HG02970 (cell line): ENCODE data around the gene PTPN1.

ENCODE experiments used
- ATAC-seq: cut with Tn5 transposase; IDR thresholded peaks from one replicate; pipeline ENCODE4 v1.9.1; 2021; ENCODE audit warnings: mild to moderate bottlenecking, moderate library complexity, moderate number of reproducible peaks; ENCODE audit not compliant: unreplicated experiment, low FRiP score

PTPN1 gene

DNA sequence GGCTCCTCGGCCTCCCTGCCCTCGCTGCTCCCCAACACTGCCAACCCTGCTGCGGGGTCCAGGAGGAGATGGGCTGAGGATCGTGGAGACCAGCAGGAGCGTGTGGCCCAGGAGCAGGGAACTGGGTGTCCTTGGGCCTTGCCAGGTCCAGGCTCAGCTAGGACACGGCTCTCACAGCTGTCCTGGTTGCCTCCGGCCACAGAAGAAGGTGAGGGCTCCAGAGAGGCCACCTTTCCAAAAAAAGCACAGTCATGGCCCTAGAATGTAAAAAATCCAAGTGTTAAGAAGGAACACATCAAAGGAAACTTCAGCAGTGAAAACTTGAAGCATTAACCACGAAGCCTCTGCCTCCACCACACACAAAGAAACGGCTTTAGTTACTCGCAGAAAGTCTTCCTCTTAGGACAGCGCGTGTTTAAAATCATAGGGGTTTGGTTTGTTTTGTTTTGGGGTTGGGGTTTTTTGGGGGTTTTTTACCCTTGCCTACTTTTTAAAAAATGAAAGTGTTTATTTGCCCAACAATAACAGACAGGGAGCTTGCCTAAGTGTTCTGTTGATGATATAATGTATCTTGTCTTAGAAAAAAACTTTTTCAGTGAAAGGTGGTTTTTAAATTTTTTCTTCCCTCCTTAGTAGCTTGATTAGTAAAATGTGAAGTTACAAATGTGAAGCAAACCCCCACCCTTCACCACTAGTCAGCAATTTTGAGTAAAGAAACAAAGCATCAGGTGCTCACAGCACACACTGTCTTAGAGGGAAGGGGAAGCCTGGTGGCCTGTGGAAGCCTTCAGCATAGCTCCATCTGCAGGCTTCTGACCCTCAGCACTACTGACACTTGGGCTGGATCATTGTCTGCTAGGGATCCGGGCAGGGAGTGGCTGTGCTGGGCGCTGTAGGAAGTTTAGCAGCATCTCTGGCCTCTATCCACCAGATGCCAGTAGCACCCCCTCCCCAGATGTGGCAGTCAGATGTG is 60.0 kb downstream of the PTPN1 start:
- ATAC-seq, result no peak

DNA sequence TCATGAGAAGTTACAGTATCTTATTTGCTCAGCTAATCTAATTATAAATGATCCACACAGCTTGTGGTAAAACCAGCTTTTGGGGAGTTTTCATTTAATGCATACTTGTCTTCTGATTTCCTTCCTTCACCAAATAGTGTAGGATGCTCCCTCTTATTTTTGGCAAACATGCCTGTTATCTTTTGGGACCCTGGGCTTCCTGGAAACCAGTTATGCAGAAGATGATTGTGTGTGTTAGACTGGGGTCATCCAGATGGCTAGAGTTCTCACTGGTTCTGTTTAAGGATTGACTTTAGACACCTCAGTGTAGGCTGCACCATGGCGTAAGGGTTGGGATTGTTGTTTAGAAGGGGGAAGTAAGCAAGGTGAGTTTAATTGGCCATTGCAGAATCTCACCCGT is 61.3 kb downstream of the PTPN1 start:
- no peak for ATAC-seq

DNA sequence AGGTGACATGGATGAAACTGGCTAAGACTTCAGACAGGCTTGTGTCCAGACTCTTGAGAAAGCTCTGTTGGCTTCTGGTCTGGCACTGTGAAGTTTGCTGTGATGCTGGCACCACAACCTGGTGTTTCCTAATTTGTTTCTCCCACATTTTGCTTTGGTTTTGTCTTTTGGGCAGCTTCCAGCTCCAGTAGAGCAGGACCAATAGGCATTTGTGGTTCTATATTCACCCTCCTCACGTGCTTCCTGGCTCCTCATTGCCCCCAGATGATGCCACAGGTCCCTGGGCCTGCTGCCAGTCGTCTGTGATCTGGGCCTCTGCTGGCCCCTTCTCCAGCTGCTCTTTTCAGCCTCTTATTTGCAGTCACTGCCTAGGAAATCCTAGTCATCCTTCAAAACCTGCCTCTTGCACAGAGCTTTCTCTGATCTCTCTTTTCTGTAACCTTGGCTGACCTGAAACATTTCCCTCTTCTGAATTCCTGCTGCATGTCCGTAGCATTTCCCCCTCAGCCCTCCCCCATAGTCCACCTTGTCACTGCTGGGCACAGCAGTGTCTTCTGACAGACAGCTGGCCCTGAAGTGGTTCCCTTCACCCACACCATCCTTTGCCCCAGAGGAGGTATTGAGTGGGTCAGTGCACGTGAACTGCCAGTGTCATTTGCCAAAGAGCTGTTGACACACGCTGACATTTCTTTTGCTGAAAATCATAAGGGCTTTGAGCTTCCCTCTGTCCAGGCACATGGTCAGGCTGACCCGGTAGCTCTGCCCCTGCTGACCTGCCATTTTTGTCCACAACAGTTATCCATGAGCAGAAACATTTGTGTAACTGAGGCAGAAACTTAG is 63.0 kb downstream of the PTPN1 start:
- ATAC-seq, result no peak

DNA sequence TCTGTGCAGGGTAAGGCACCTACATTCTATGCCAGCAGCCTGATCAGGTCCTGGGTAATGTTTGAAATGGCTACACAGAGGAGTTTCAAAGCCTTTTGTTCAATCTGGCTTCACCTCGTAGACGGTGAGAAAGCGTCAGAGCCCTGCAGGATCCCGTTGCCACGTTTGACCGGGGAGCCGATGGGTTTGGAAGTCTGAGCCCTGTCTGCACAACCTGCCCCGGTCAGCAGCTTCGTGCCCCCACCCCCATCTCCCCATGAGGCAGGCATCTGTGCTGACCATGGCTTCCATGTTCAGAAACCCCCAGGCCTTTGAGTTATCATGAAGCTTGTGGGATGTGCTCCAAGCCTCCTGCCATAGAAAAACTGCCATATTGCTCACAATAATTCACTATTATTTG is 63.9 kb downstream of the PTPN1 start:
- no peak for ATAC-seq

DNA sequence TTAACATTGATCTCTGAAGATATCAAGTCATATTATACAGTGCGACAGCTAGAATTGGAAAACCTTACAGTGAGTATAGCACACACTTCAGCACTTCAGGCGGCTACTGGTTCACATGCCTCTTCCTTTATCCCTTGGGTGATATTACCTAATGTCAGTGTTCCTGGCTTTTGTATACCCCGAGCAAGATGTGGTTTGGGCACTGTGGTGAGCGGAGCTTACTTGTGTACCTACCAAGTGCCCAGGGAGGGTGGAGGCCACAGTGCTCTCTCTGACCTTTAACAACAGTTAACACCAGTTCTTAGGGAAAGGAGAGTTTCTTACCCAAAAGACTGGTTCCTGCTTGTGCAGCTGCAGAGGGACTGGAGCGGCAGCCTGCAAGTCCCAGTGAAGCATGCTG is 64.4 kb downstream of the PTPN1 start:
- no peak for ATAC-seq

DNA sequence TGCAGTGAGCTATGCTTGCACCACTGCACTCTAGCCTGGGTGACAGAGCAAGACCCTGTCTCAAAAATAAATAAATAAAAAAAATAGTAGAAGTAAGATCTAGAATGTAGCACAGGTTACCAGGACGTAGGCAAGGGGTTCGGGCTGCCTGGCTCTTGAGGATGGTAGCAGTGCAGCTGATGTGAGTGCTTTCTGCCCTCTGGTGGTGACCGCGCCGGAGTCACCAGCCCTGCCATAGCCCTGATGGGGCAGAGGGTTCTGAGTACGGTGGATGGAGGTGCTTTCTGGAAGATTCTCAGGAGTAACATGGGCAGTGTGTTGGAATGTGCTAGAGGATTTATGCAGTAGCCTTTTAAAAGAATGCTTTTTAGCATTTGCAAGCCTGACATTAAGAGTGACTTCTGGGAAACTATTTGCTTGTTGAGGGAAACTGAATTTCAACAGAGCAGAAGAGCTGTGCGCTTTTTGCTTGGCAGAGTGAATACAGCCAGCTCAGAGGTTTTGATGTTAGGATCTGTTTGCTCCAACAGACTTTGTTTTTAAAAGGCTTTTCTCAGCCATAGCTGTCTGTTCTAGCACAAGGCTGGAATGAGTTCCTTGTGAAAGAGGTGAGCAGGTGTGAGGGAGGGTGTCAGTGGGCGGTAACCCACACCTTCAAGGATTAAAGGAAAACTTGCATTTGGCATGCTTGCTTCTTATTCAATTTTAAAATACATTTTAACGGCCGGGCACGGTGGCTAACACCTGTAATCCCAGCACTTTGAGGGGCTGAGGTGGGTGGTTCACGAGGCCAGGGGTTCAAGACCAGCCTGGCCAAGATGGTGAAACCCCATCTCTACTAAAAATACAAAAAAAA is 65.9 kb downstream of the PTPN1 start:
- no peak for ATAC-seq

DNA sequence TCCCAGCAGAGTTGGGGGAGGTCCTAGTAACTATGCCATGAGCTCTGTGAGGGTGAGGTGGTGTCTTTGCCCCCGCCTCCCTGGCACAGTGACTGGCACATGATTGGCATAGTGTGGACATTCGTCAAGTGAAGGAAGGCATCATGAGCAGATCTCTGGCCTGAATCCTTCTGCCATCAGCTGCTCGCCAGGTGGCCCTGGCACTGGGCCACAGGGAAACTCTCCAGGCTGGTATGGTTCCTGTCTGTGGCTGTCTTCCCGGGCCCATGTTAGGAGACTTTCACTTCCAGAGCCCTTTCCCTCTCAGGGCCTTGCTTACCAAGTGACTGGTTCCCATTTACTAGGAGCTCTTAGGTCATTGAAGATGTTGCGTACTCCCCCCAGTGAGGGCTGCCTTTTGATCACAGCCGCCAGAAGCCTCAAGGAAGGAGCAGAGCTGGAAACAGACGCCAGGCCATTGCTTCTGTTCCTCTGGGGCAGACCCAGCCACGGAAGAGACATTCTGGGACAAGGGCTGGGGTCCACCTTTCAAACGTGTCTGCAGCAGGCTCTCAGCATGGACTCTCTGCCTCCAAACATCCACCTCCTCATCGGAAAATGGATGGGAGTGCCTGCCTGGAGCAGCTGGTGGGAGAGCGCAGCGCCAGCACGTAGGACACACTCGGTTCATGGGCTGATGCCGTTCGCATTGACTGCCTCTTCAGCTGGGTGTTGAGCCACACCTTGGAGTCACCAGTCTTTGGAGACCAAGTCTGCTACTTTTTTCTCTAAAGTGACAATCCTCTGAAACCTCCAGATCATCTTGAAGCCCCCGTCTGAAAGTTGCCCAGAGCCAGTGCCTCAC is 67.2 kb downstream of the PTPN1 start:
- no peak for ATAC-seq

DNA sequence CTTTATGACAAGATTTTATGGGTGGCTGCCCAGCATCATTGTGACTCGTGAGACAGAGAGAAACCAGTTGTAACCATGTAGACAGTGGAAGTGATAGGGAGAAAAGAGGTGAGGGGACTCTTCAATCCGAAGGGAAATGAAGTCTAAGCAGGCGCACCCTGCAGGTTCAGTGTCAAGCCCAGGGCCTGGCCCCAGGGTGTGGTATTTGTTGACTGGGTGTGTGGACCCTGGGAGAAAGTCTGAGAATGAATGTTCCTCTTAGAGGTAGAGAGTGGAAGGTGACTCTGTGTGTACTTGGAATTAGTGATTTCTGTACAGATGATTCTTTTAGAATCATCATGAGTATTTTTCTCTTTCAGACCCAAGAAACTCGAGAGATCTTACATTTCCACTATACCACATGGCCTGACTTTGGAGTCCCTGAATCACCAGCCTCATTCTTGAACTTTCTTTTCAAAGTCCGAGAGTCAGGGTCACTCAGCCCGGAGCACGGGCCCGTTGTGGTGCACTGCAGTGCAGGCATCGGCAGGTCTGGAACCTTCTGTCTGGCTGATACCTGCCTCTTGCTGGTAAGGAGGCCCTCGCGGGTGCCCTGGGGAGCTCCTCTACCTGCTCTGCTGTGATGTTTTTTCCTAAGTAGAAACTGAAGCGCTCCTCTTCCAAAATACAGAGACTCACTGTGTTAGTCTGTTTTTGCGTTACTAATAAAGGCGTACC is 68.0 kb downstream of the PTPN1 start:
- ATAC-seq, result no peak

DNA sequence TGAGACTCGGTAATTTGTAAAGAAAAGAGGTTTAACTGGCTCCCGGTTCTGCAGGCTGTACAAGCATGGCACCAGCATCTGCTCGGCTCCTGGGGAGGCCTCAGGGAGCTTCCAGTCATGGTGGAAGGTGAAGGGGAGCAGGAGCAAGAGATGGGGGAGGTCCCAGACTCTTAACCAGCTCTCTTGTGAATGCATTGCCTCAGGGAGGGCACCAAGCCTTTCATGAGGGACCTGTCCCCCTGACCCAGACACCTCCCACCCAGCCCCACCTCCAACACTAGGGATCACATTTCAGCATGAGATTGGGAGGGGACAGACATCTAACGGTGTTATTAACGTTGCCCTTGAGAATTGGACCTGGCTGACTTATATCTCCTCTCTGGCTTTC is 68.6 kb downstream of the PTPN1 start:
- no peak for ATAC-seq

DNA sequence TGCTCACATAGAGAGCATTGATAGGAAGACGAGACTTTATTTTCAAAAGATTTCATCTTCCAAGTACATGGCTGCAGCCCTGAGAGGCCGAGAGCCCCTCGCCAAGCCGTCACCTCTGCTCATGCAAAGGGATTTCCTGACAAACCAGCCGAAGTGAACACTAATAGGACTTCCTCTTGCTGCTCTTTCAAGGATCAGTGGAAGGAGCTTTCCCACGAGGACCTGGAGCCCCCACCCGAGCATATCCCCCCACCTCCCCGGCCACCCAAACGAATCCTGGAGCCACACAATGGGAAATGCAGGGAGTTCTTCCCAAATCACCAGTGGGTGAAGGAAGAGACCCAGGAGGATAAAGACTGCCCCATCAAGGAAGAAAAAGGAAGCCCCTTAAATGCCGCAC is 69.3 kb downstream of the PTPN1 start:
- no peak for ATAC-seq

DNA sequence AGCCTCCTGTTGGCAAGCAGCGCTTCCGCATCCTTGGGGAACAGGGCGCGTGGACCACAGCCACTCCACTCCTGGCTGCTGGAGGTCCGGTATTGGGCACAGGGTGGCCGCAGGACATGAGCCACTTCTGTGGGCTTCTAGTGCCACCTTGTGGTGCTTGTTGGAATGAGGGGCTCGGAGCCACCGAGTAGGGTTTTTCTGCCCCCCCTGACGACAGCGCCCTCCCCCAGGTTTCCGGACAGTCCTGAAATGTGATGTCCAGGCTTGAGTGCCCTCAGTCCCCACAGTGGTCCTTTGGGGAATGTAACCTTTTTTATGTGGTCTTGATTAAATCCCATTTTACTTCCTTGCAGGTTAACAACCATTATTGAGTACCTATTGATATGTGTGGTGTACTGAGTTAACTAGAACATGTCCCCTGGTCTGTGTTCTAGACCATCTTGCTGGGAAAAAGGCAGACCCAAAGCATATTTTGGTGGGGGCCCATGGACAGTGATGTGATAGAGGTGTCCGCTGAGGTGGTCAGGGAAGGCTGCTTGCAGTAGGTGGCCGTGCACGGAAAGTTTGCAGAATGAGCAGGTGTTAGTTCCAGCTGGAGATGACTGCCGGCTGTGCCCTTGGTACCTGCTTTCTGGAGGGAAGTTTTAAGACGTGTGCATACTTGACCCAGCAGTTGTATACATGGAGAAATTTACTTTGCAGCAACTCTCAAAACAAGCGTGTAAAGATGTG is 70.0 kb downstream of the PTPN1 start:
- no peak for ATAC-seq

DNA sequence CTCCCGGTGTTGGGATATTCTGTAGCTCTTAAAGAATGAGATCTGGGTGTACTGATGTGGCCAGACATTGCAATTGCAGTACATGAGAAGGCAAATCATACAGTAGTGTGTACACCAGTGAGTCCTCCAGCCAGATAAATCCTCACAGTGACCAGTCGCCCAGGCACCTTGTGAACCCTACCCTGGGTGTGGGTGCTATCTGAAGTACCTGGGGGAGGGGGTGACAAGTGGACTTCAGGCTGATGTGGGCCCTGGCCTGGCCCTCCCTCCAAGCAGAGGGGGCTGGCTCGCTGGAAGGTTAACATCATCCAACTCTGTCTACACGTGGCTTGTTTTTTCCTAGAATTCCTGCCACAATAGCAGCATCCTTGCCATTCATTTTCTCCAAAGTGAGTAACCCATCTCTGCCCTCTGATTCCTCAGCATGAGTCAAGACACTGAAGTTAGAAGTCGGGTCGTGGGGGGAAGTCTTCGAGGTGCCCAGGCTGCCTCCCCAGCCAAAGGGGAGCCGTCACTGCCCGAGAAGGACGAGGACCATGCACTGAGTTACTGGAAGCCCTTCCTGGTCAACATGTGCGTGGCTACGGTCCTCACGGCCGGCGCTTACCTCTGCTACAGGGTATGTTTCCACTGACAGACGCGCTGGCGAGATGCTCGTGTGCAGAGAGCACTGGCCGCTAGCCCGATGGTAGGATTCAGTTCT is 70.8 kb downstream of the PTPN1 start:
- ATAC-seq, result no peak

DNA sequence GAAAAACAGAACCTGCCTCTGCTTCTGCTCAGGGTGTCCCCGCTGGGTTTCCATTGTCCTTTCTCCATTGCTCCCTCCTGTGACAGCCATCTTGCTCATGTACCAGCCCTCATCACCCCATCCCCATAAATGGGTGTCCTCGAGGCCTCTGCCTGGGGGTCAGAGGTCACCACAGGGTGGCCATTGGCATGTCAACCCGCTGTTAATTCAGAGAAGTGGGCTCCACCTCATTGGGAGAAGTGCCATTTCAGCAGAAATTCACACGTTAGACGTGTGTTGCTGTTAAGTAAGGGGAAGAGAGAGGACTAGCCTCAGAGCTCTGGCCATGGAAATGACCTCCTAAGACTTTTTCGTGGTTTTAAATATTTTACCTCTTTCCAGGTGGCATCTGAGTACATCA is 71.9 kb downstream of the PTPN1 start:
- no peak for ATAC-seq

DNA sequence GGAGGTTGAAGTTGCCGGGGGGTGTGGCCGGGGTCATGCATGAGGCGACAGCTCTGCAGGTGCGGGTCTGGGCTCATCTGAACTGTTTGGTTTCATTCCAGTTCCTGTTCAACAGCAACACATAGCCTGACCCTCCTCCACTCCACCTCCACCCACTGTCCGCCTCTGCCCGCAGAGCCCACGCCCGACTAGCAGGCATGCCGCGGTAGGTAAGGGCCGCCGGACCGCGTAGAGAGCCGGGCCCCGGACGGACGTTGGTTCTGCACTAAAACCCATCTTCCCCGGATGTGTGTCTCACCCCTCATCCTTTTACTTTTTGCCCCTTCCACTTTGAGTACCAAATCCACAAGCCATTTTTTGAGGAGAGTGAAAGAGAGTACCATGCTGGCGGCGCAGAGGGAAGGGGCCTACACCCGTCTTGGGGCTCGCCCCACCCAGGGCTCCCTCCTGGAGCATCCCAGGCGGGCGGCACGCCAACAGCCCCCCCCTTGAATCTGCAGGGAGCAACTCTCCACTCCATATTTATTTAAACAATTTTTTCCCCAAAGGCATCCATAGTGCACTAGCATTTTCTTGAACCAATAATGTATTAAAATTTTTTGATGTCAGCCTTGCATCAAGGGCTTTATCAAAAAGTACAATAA is 72.5 kb downstream of the PTPN1 start:
- no peak for ATAC-seq

DNA sequence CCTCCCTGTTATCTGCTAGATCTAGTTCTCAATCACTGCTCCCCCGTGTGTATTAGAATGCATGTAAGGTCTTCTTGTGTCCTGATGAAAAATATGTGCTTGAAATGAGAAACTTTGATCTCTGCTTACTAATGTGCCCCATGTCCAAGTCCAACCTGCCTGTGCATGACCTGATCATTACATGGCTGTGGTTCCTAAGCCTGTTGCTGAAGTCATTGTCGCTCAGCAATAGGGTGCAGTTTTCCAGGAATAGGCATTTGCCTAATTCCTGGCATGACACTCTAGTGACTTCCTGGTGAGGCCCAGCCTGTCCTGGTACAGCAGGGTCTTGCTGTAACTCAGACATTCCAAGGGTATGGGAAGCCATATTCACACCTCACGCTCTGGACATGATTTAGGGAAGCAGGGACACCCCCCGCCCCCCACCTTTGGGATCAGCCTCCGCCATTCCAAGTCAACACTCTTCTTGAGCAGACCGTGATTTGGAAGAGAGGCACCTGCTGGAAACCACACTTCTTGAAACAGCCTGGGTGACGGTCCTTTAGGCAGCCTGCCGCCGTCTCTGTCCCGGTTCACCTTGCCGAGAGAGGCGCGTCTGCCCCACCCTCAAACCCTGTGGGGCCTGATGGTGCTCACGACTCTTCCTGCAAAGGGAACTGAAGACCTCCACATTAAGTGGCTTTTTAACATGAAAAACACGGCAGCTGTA is 73.4 kb downstream of the PTPN1 start:
- no peak for ATAC-seq

DNA sequence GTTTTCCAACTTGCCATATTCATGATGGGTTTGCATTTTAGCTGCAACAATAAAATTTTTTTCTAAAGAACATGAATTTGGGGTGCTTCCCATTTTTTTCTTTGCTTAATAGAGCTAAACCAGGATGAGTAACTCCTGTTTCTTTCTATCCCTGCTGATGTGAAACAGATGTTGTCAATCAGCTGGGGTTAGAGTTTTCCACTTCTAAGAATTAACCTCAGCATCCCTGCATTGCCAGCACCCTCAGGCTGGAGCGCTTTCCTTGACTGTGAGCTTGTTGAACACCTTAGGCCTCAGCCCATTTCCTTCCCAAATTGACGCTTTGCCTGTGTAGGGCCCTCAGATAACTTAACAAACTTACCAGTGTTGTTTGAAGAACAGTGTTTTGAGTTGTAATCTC is 74.5 kb downstream of the PTPN1 start:
- no peak for ATAC-seq

DNA sequence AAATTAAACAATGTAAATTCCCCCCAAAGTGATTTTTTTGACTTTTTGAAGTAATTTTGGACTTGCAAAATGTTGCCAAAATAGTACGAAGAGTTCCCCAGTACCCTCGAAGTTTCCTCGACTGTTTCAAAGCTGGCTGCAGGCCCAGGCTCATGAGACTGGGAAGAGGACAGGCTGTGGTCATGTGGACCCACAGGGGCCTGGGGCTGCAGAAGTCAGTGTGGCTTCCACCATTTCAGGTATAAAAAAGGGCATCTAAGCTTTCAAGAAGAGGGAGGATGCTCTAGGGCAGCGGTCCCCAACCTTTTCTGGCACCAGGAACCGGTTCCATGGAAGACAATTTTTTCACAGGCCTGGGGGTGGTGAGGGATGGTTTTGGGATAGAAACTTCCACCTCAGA is 75.0 kb downstream of the PTPN1 start:
- no peak for ATAC-seq
